ENCODE measurements around the gene BPIFB2. TPM values are rescaled to one million over a fixed set of nuclear protein-coding genes. Genes with fewer than 3 reads are reported as not detected.

BPIFB2 gene
- total and polyA plus RNA-seq, 5 experiments from 2014 or later = not detected

DNA sequence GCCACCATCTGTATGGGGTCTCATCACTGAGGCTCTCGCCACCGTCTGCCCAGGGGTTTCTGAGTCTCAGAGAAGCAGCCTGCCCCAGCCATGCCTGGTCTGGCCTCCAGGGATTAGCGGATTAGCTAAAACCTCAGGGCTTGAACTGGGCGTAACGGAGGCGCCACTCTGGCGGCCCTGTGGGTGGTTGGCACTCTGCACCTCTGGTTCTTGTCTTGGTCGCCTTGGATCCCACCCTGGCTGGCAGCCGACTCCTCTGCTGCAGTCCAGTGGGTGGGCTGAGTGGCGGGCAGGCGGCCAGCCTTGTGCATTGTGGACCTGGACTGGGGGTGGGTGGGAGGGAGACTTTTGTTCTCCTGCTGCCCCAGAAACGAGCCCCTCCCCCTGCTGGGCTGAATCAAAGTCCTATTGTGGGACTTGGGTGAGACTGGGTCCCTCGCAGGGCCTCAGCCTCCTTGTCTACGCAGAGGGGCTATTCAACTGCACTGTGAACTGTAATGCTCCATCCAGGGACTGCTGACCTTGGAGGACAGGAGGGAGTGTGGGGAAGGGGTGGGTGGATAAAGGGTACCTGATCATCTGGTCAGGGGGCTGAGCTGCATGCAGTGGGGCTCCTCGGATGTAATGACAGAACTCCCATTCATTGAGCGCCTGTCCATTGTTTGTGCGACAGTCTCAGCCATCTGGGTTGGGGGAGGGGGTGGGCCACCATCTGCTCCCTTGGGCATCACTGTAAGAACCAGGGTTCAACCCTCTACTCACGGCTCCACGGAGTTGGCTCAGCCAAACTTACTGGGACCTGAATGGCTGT, 27.2 kb upstream of the BPIFB2 start:
- ATAC-seq = no peak
- Mint-ChIP-seq H3K36me3 (peaks cover 0 to 10% (median 5%) of the 10 kb centered on the region in 3 donors), H3K4me1 (peaks cover 15 to 67% (median 36%) of the 10 kb centered on the region in 4 donors), H3K27ac (peak overlapping the region in 3 of 10 donors; percentile 63 to 84 (median 69)), H3K27me3 (no peaks in the 10 kb centered on the region), H3K9me3 (peaks cover 0 to 18% (median 2%) of the 10 kb centered on the region in 9 donors), H3K4me3 (no peak overlapping the region)
- POLR2A ChIA-PET = no interaction called here
- peak in 1 of 10 donors; percentile 43 for DNase-seq

DNA sequence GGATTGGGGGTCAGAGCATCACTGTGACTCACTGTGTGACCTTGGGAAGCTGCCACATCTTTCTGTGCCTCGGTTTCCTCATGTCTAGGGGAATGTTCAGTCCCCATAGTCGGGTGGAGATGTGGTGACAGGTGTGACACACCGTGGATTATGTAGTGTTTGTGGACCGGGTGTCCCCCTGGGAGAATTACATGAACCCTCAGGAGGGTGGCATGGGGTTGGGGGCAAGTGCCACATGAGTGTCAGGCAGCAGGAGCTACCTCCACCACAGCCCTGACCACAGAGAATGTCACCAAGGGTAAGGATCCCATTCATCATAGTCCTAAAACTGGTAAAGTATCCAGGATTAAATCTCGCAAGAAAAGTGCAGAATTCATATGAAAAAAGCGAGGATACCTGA, 26.5 kb upstream of the BPIFB2 start:
- no peak for ATAC-seq
- Mint-ChIP-seq H3K27ac (peak overlapping the region in 6 of 10 donors; percentile 22 to 84 (median 48)), H3K9me3 (peaks cover 0 to 16% (median 2%) of the 10 kb centered on the region in 9 donors), H3K4me1 (peaks cover 11 to 68% (median 37%) of the 10 kb centered on the region in 4 donors), H3K36me3 (peaks cover 0 to 10% (median 5%) of the 10 kb centered on the region in 3 donors), H3K27me3 (no peaks in the 10 kb centered on the region), H3K4me3 (no peak overlapping the region)
- no peak for DNase-seq
- POLR2A ChIA-PET = no interaction called here

DNA sequence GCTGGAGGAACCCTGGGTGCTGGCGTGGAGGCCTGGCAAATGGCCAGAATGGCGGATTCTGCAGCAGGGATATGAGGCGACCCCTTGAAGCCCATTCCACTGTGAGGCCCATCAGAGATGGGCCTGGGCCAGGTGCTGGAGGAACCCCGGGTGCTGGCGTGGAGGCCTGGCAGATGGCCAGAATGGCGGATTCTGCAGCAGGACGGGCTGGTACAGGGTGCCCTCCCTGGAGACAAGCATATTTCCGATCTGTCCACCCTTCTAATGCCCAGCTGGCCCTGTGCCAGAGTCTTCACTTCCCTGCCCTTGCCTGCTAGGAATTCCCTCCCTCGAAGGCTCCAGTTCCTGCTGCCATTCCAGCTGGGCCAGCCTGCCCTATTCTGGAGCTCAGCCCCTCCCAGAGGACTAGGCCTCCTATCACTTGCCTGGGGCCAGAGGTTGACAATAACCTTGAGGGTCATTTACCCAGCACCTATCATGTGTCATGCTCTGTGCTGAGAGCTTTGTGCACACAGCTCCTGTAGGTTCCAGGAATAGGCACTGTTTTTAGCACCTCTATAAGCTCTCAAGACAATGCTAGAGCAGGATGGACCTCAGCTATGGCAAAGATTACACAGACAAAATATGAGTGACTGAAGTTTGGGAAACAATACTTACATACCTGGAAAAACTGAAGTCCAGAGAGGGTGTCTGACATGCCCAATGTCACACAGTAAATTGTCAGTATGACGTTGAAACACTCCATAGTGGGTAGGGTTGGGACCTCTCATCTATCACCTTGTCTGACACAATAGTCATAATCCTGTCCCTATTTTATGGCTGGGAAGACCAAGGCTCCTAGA, 24.7 kb upstream of the BPIFB2 start:
- Mint-ChIP-seq H3K27ac (peak overlapping the region in 5 of 10 donors; percentile 4 to 72 (median 62)), H3K9me3 (peaks cover 0 to 2% (median 0%) of the 10 kb centered on the region in 9 donors), H3K4me3 (no peak overlapping the region), H3K4me1 (peaks cover 6 to 58% (median 31%) of the 10 kb centered on the region in 4 donors), H3K27me3 (no peaks in the 10 kb centered on the region), H3K36me3 (no peaks in the 10 kb centered on the region)
- POLR2A ChIA-PET = interaction anchor here (2.7 kb wide), 1 partner anchor 15 kb away, joined by 7 read pairs; no protein-coding TSS in a partner anchor
- DNase-seq (no peak), ATAC-seq (no peak)

DNA sequence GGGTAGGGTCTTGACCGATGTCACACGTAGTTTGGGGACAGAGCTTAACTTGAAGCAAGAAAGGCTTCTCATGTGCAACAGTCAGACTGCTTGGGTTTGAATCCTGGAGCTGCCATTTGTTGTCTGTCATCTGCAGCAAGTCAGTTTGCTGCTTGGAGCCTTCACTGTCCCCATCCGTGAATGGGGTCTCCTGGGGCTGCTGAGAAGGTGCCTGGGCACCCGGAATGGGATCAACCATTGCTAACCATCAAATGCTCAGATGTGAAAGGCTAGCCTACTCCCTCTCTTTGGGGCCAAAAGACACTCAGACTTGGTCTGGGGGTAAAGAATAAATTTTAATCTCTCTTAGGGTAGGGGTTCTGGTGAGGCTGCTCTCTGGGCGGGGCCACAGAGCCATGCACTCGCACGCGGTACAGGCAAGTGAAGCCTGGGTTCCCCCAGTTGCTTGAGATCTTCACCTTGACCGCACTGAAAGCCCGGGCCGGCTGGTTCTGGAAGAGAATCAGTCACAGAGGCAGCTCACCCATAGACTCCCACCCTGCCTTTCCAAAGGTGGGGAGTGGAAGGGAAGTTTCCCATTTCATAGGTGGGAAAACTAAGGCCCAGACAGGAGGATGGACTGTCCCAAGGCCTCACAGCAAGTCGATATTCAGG, 23.9 kb upstream of the BPIFB2 start:
- no peak for ATAC-seq
- H3K4me1 Mint-ChIP-seq = peaks cover 3 to 52% (median 27%) of the 10 kb centered on the region in 4 donors
- H3K9me3 Mint-ChIP-seq = no peaks in the 10 kb centered on the region
- POLR2A ChIA-PET = interaction anchor here (1.4 to 2.7 kb wide), 2 partner anchors 10 to 16 kb away, joined by 4 to 7 read pairs; no protein-coding TSS in a partner anchor
- H3K36me3 Mint-ChIP-seq = no peaks in the 10 kb centered on the region
- DNase-seq = no peak
- no peaks in the 10 kb centered on the region for H3K27me3 Mint-ChIP-seq
- H3K27ac Mint-ChIP-seq = peak overlapping the region in 6 of 10 donors; percentile 35 to 87 (median 63)
- H3K4me3 Mint-ChIP-seq = no peak overlapping the region

DNA sequence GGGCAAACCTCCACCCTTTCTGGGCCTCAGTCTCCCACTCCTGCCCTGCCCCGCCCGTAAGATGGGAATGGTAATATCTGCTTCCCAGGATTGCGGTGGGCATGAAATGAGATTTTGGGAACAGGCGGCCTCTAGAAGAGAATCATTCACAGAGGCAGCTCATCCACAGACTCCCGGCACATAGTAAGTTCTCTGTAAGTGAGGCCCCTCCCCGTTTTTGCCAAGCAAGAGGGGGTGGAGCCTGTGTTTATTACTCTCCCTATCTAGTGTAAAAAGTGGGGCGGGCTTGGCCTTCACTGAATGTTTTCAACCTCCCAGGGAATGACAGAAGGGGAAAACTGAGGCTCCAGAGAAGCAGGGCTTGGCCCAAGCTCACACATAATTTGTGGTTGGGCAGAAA, 23.3 kb upstream of the BPIFB2 start:
- Mint-ChIP-seq H3K27me3 (no peaks in the 10 kb centered on the region), H3K9me3 (no peaks in the 10 kb centered on the region), H3K4me1 (peaks cover 1 to 46% (median 27%) of the 10 kb centered on the region in 4 donors), H3K27ac (peak overlapping the region in 3 of 10 donors; percentile 5 to 51 (median 25)), H3K36me3 (no peaks in the 10 kb centered on the region), H3K4me3 (no peak overlapping the region)
- DNase-seq (no peak), ATAC-seq (no peak)
- POLR2A ChIA-PET = interaction anchor here (1.4 to 2.7 kb wide), 2 partner anchors 10 to 17 kb away, joined by 4 to 7 read pairs; no protein-coding TSS in a partner anchor

DNA sequence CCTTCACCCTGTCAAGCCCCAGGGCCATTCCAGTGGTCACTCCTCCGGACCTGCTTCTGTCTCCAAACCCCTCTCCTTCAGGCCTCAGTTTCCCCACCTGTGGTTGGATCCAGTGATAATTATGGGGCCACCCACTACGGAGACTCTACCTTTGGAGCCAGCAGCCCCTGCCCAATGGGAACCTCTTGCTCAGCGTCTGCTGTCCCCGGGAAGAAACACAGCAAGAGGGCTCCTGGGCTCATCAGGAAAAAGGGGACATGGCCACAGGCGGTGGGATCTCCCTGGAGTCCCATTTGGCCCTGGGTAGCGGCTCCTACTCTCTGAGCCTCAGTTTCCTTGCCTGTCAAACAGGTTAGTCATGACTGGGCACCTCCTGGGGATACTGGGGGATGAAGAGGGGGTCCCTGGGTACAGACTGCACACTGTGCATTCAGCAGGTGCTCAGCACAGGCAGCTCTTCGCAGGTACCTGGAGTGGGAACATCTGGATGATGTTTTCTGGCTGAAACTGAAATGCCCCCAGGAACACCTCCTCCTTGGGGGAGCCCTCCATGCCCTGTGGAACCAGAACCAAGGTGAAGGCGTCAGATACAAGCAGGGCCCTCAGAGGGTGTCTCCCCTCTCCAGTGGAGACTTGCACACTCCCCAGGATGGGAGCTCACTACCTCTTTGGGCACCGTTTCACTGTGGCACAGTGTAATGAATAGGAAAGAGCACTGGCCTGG, 22.7 kb upstream of the BPIFB2 start:
- H3K4me3 Mint-ChIP-seq = no peak overlapping the region
- H3K4me1 Mint-ChIP-seq = peaks cover 1 to 43% (median 26%) of the 10 kb centered on the region in 4 donors
- no peak for ATAC-seq
- no peaks in the 10 kb centered on the region for H3K9me3 Mint-ChIP-seq
- POLR2A ChIA-PET = interaction anchor here (1.4 to 2.7 kb wide), 3 partner anchors 8 to 13 kb away, joined by 4 to 15 read pairs (median 6); no protein-coding TSS in a partner anchor
- no peaks in the 10 kb centered on the region for H3K27me3 Mint-ChIP-seq
- peak overlapping the region in 2 of 10 donors; percentile 25 to 40 for H3K27ac Mint-ChIP-seq
- DNase-seq = no peak
- no peaks in the 10 kb centered on the region for H3K36me3 Mint-ChIP-seq

DNA sequence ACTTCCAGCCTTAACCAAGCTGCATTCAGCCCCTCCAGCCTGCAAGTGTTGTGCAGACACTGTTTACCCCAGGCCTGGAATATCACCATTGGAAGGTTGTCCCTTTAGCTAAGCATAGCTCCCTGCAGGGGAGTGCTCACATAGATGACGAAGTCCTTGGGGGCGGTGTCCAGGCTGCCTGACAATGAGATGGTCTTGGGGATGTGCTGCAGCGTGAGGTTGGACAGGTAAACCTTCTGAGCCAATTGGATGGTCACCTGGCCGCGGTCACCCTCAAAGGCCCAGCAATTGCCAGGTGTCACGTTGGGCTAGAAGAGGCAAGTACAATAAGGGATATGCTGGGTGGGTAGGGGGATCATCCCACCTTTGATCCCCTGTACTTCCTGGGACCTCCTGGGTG, 21.9 kb upstream of the BPIFB2 start:
- POLR2A ChIA-PET = interaction anchor here (1.4 to 2.7 kb wide), 2 partner anchors 9 to 14 kb away, joined by 6 to 15 read pairs; no protein-coding TSS in a partner anchor
- Mint-ChIP-seq H3K4me3 (no peak overlapping the region), H3K27me3 (no peaks in the 10 kb centered on the region), H3K9me3 (no peaks in the 10 kb centered on the region), H3K27ac (peak overlapping the region in 1 of 10 donors; percentile 80), H3K4me1 (peaks cover 2 to 44% (median 26%) of the 10 kb centered on the region in 4 donors), H3K36me3 (no peaks in the 10 kb centered on the region)
- DNase-seq (no peak), ATAC-seq (no peak)

DNA sequence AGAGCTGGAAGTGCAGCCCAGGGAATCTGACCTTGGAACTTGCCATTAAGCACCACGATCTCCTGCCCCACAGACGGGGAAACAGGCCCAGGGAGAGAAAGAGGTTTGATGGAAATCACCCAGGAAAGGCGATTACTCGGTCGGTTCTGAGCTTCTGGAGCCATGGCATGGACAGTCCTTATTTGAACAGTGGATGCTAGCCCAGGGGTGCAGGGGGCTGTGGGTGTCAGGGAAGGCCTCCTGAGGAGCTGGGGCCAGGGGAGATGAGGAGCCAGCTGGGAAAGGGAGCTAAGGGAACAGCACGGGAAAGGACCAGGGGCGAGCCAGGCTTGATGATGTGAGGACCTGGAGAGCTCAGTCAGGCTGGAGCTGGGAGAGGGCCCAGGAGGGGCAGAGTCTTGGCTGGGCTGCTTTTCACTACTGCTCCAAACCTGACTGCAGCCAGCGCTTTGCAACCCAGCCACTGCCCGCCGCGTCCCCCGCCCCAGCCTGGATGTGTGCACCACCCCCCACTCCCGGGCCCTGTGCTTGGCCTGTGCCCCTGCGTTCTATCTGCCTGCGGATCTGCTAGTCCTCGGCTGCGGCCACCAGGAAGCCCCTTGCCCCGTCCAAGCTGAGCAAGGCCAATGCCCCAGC, 21.1 kb upstream of the BPIFB2 start:
- Mint-ChIP-seq H3K4me3 (no peak overlapping the region), H3K9me3 (no peaks in the 10 kb centered on the region), H3K4me1 (peaks cover 10 to 46% (median 28%) of the 10 kb centered on the region in 4 donors), H3K27me3 (no peaks in the 10 kb centered on the region), H3K36me3 (no peaks in the 10 kb centered on the region), H3K27ac (peak overlapping the region in 5 of 10 donors; percentile 42 to 81 (median 53))
- POLR2A ChIA-PET = interaction anchor here (2.7 kb wide), 1 partner anchor 15 kb away, joined by 15 read pairs; no protein-coding TSS in a partner anchor
- DNase-seq (no peak), ATAC-seq (no peak)

DNA sequence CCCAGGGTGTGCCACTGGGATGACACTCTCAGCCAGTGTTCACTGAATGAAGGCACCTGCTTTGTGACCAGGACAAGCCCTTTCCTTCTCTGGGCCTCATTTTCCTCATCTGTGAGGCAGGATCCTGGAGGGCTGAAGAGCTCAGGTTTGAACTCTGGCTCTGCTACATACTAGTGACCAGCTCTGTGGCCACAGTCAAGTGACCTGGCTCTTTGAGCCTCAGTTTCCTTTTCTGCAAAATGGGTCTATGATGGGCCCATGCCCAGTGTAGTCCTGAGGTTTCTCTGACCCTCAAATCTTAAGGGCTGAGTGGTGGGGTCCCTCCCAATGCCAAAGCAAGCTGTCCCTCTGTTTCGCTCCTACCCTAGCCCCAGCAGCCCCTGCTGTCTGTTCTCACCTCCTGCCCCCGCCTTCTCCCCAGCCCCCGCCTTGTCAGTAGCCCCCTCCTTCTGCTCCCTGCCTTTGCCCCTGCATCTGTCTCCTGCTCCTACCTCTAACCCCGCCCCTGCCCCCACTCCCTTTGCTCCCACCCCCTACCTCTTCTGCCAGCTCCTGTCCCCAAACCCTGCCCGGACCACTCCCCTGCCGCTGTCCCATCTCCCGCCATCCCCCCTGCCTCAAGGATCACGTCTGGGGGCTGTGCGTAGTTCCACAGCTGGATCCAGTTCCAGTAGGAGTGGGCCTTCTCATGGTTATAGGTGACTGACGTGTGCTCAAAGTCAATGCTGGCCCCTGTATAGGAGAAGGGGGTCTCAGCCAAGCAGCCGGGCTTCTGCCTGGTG, 20.3 kb upstream of the BPIFB2 start:
- POLR2A ChIA-PET = interaction anchor here (2.7 kb wide), 1 partner anchor 15 kb away, joined by 15 read pairs; no protein-coding TSS in a partner anchor
- no peaks in the 10 kb centered on the region for H3K9me3 Mint-ChIP-seq
- H3K4me3 Mint-ChIP-seq = no peak overlapping the region
- ATAC-seq (no peak), DNase-seq (no peak)
- H3K36me3 Mint-ChIP-seq = no peaks in the 10 kb centered on the region
- H3K4me1 Mint-ChIP-seq = peaks cover 13 to 49% (median 31%) of the 10 kb centered on the region in 4 donors
- H3K27ac Mint-ChIP-seq = peak overlapping the region in 1 of 10 donors; percentile 50
- H3K27me3 Mint-ChIP-seq = no peaks in the 10 kb centered on the region

DNA sequence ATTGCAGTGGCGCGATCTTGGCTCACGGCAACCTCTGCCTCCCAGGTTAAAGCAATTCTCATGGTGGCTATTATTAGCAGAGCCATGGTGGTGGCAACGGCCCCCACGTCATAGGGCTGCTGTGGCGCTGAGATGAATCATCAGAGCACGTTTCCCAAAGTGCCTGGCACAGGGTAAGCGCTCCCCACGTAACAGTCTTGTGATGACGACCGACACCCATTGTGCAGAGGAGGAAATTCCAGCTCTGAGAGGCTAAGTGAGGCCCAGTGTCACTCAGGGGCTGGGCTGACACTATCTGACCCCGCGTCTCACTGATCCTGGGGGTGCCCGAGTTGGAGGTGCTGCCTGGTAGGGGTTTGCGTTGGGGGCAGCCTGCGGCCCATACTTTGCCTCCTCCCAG, 19.5 kb upstream of the BPIFB2 start:
- Mint-ChIP-seq H3K4me3 (no peak overlapping the region), H3K27me3 (no peaks in the 10 kb centered on the region), H3K9me3 (no peaks in the 10 kb centered on the region), H3K36me3 (no peaks in the 10 kb centered on the region), H3K27ac (peak overlapping the region in 3 of 10 donors; percentile 33 to 76 (median 67)), H3K4me1 (peaks cover 9 to 53% (median 37%) of the 10 kb centered on the region in 4 donors)
- ATAC-seq = no peak
- no peak for DNase-seq
- POLR2A ChIA-PET = interaction anchor here (1.6 kb wide), 1 partner anchor 17 kb away, joined by 4 read pairs; no protein-coding TSS in a partner anchor
